GM12872 (cell line): ENCODE results near the gene TPM2.

Experiments
- TF ChIP-seq, protein P1 (sequence below): IDR thresholded peaks from 3 replicates; pipeline ENCODE4 v1.5.1; 2011; ENCODE audit warnings: low read depth, mild to moderate bottlenecking, low read length, moderate library complexity; ENCODE audit not compliant: insufficient read depth

The TPM2 gene

DNA sequence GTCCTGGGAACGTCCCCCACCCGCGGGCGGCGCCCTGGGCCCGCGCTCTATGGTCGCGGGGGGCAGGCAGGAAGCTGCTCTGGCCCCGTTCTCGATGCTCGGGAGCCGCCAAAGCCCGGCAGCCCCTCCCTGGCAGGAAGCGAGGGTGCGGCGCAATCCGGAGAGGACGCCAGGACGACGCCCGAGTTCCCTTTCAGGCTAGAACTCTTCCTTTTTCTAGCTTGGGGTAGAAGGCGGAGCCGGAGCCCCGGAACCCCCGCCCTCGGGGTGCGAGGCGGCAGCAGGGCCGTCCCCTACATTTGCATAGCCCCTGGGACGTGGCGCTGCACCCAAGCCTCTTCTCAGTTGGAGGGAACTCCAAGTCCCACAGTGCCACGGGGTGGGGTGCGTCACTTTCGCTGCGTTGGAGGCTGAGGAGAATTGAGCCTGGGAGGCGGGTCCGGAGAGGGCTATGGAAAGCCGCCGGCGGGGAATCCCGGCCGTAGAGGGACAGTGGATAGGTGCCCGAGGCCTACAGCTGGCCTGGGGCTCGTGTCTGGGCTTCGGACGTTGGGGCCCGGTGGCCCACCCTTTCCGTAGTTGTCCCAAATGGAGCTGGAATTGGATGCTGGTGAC is 42.6 kb upstream of the TPM2 start, which contains the start of the genes CREB3 and TLN1:
CREB3 (plus strand) TSS at position 482 of the 615 bp plus-strand sequence; CDS start at position 589, 107 bp downstream.
TLN1 (minus strand) TSS at position 11 of the 615 bp plus-strand sequence. CDS start 6,501 bp downstream, outside the sequence.
- TF ChIP-seq, protein P1, sequence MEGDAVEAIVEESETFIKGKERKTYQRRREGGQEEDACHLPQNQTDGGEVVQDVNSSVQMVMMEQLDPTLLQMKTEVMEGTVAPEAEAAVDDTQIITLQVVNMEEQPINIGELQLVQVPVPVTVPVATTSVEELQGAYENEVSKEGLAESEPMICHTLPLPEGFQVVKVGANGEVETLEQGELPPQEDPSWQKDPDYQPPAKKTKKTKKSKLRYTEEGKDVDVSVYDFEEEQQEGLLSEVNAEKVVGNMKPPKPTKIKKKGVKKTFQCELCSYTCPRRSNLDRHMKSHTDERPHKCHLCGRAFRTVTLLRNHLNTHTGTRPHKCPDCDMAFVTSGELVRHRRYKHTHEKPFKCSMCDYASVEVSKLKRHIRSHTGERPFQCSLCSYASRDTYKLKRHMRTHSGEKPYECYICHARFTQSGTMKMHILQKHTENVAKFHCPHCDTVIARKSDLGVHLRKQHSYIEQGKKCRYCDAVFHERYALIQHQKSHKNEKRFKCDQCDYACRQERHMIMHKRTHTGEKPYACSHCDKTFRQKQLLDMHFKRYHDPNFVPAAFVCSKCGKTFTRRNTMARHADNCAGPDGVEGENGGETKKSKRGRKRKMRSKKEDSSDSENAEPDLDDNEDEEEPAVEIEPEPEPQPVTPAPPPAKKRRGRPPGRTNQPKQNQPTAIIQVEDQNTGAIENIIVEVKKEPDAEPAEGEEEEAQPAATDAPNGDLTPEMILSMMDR, result 0 out of 3 replicates have a peak, but pooled peaks have one; percentile 21

DNA sequence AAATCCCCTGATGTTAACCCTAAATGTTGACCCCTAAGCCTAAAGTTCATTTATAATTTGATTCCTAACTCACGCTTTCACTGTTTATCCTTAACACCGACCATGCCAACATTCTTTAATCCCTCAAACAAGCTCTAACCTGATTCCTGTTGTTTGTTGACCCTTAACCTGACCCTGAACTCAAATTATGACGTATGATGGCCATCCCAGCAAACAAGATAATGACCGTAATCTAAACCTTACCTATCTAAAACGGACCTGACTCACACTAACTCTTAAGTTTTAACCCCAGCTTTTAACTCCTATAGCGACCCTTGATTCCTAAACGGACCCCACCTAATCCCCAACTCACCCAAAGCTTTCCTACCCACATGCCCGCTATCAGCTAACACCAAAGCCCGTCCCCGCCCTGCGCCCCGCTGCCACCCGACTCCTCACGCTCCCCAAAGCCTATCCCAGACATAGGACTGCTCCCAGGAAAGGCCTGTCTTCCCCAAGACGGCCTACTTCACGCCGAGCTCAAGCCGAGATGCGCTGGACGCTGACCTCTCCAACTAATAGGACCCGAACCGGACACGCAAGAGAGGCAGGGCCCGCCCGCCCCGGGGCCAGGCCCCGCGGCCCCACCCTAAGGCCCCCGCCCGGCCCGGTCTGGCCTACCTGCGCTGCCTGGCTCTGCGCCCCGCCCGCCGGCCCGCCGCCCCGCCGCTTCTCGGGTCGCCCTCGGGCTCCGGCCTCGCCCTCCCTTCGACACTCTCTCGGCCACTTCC is 41.9 kb upstream of the TPM2 start:
- TF ChIP-seq, protein P1, result no peak

DNA sequence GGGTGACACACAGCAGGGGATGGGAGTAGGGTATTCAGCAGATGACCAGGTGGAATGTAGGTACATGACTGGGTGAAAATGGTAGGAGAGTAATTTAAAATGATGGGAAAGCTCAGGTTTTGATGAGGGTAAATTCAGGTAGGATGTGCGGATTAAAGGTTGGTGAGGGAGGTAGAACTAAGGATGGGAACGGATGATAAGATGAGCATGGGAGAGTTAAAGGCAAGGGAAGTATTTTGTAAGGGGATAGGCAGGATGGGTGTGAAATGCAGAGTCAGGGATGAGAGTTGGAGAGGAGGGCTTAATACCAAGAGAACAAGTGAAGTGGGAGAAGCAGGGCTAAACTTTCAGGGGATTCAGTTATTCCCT is 40.7 kb upstream of the TPM2 start:
- TF ChIP-seq, protein P1, result no peak

DNA sequence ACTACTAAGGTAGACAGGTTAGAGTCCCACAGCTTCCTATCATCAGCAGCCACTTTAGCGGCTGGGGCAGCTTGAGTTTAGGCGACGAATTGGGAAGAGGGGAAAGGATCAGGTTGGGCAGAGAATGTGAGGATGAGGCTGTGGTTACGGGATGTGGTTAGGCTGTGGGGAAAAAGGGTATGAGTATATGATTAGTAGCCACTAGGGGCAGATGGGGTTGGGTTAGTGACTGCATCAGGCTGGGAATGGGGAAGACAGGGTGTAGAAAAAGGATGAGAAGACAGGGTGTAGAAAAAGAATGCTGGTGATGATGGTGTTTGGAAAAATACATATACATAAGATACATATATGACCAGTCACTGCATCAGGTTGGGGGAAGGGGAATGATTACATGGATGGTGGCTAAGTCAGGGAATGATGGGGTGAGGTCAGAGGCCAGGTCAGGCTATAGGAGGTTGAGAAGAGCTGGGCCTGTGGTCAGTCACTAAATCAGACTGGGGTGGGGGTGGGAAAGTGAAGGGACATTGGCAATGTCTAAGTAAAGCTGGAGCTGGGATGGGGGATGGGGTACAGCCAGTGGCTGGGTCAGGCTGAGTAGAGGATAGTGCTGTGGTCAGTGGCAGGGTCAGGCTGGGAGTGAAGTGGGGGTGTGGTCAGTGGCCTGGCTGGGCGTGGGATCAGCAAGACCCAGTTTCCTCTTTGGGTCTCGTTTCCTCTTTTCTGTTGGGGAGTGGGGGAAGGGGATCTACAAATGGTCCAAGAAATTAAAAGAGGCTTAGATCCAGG is 40.2 kb upstream of the TPM2 start:
- TF ChIP-seq, protein P1, result peak; percentile 72; the same call in 2 of the 3 replicates

DNA sequence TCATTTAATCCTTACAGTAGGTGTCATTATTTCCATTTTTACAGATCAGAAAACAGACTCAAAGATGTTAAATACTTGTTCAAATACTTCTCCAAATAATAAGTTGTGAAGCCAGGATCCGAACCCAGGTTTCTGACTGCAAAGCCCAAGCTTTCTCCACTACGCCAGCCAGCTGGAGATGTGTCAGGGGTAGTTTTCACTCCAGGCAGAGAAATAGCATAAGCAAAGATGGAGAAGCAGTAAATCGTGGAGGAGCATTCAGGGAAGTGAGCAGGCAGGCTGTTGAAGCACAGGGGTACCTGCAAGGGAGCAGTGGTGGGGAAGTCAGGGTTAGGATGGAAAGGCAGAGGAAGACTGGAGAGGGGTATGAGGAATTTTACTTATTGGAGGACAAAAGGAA is 39.4 kb upstream of the TPM2 start:
- TF ChIP-seq, protein P1, result no peak

DNA sequence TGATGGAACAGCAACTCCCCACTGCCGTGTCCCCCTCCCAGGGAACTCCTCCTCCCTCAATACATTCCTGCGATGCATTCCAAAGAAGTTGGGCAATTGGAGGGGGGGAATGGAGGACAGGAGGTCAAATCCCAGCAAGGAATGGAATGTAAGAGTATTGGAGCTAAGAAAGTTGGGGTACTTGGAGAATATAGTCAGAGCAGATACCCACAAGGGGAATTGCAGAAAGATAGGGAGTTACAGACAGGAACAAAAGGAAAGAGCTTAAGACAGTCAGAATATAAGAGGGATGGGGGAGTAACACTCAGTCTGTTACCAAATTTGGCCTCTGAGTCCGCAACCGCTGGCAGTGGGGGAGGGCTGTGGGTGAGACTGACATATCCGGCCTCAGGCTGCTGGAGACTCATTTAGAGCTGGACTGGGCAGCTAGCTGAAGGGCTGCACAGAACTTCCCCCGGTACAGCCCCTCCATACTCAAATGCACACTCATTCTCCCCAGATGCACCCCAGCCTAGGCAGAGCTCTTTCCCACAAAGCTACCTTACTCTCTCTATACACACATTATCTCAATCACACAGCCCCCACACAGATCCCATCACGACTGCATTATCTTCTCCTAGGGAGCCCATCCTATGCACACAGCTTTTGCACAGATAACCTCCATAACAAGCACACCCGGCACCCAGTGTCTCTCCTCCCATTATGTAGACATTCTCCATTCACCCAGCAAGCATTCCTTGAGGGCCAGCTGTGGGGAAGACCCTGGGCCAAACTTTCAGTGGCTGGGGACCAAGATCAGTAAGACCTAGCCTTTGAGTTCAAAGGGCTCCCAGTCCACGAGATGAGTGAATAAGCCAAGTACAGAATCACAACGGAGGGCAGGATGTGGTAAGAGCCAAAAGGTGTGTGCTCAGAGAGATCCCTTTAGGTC is 38.6 kb upstream of the TPM2 start:
- TF ChIP-seq, protein P1, result no peak

DNA sequence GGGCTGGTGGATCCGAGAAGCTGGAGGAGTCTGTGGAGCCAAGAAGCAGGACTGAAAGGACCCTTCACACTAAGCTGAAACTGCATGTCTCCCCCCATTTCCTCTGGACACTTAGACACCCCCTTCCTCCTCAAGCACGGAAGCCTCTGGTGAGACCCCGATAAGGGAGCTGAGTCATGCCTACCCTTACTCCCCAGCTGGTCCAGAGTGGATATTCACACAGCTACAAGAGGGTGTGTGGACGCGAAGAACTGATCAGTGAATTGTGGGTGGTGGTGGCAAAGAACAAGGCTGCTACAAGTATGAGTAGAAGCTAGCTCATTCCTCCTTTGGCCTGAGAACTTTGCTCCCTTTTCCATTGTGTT is 37.9 kb upstream of the TPM2 start:
- TF ChIP-seq, protein P1, result no peak
